ENCODE data around the gene PACSIN1.

The PACSIN1 gene

GRCh38 chr6:34544776-34545471 is 79.0 kb downstream of the PACSIN1 start:
- DNase-seq (ENCODE audit: low spot score), result no peak

- DNase-seq (ENCODE audit: low spot score), result no peak
Measured at GRCh38 chr6:34546551-34547321, 80.9 kb downstream of the PACSIN1 start.

DNA sequence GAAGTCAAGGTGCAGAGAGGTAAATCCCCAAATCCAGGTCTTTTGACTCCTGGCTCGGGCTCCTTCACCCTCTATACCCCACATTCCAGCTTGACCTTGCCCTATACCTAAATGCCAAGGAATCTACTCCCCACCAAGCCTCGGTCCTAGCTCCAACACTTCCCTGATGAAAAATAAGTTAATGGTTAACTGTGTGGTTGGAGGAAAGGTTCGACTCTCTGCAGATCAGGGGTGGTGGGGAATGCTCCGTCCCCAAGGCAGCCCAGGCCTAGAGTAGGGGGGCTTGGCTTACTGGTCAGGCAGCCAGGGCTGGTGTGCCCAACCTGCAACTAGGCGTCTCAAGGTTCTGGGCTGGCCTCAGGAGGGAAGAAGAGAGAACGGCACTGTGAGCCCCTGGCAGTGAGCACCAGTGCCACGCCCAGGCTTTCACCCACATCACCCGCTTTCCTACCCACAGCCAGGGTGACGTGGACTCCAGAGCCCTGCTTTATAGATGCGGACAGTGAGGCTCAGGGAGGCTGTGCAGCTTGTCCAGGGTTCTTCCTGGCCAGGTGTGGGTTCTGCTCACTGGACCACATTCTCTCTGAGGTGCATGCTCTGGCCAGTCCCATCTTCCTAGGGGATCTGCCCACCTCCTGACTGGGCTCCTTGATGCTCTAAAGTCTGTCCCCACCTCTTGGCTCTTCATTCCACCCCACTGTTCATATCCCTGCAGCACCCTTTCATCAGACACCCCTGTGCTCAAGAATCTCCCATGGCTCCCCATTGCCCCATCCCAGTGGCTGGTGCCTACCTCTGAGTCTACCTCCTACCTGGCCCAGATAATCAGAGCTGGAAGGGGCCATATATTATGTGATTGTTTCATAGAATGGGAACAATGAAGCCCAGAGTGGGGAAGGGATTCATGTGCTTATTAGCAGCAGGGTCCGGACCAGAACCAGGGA is 82.1 kb downstream of the PACSIN1 start:
- DNase-seq (ENCODE audit: low spot score), result no peak

GRCh38 chr6:34549026-34549803 is 83.3 kb downstream of the PACSIN1 start:
- no peak for DNase-seq (ENCODE audit: low spot score)

DNA sequence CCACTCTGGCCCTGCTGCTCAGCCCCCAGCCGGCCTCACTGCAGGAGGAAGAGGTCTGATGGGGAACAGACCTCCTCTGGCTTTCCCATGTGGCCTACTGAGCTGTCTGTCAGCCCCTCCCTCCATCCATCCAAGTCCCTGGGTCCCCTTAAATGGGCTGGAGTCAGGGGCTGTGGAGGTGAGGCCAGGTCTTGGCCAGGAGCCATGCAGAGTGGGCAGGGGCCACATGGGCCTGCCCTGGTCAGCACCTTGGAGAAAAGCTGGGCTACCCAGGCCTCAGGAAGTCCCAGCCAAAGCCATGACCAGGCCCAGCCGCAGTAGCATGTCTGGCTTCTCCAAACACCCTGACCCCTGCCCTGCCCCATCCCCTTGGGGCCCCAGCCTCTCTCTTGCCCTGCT is 83.9 kb downstream of the PACSIN1 start:
- no peak for DNase-seq (ENCODE audit: low spot score)

DNA sequence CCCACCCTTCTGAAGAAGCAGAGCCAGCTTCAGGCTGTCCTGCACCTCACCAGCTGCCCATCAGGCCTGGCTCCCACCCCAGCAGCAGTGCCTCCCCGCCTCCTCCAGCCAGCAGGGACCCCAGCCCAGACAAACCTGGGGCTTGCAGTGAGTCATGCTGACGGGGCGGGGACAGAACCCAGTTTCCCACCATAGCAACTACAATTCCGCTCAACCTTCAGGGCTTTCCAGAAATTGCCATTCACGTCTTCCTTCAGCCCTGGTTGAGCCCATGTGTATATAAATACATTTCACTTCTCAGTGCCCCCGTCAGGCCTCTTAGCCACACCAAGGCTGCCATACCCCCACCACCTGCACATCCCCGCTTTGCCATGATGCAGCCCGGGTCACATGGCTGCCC is 85.8 kb downstream of the PACSIN1 start:
- DNase-seq (ENCODE audit: low spot score), result no peak

- no peak for DNase-seq (ENCODE audit: low spot score)
Measured at GRCh38 chr6:34552620-34553019, 86.7 kb downstream of the PACSIN1 start.

DNA sequence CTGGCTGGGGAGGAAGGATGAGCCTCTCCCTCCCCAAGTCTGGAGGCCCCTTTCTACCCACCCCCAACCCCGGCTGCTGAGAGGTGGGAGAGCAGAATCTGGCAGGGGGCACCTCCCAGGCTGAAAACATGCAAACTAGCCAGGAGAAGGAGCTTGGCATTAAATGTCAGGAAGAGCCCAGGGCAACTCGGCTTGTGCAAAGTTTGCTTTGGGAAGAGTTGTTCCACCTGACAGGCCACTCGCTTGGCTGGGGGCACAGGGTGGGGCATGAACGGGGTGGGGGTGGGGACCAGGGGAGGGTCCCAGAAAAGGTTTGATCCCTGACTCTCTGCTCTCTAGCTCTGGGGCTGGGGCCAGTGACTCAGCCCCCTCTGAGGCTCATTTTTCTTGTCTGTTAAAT is 87.3 kb downstream of the PACSIN1 start:
- DNase-seq (ENCODE audit: low spot score), result no peak

GRCh38 chr6:34553750-34554149 is 87.9 kb downstream of the PACSIN1 start:
- no peak for DNase-seq (ENCODE audit: low spot score)

GRCh38 chr6:34554291-34555006 is 88.6 kb downstream of the PACSIN1 start:
- no peak for DNase-seq (ENCODE audit: low spot score)

DNA sequence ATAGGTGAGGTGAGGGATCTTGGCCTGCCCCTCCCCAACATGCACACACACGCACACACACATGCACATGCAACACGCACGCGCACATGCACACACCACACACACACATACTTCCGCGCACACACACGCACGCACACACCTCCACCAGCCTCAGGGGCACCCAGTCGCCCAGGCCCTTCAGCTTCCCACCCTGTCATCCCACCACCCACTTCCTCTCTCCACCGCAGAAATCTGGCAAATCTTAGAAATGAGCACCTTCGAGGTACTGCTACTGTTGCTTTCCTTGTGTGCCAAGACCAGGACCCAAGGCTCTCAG is 89.1 kb downstream of the PACSIN1 start:
- no peak for DNase-seq (ENCODE audit: low spot score)

DNA sequence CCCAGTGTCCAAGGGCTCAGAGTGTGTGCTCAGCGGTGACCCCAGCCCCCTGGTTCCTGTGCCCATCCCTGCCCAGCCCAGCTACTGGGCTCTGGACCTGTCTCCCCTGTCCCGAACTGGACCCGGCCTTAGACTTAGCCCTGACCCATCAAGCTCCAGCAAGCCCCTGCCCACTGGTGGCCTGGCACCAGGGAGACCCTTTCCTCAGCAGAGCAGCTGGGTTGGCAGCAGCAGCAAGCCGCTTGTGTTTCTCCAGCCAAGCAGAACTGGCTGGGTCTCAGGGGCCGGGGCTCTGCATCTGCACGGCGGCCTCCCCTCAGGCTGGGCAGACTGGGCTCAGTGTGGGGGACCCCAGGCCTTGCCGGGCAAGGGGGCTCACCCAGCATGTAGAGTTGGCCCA is 89.5 kb downstream of the PACSIN1 start:
- no peak for DNase-seq (ENCODE audit: low spot score)

- no peak for DNase-seq (ENCODE audit: low spot score)
Measured at GRCh38 chr6:34556031-34556471, 90.2 kb downstream of the PACSIN1 start, which contains the start of gene SPDEF. TSS of gene SPDEF (minus strand) at chr6:34556329. CDS start at chr6:34544455, 11,874 bp downstream.

GRCh38 chr6:34556493-34556892 is 90.6 kb downstream of the PACSIN1 start:
- no peak for DNase-seq (ENCODE audit: low spot score)

GRCh38 chr6:34557228-34557627 is 91.4 kb downstream of the PACSIN1 start:
- no peak for DNase-seq (ENCODE audit: low spot score)

DNA sequence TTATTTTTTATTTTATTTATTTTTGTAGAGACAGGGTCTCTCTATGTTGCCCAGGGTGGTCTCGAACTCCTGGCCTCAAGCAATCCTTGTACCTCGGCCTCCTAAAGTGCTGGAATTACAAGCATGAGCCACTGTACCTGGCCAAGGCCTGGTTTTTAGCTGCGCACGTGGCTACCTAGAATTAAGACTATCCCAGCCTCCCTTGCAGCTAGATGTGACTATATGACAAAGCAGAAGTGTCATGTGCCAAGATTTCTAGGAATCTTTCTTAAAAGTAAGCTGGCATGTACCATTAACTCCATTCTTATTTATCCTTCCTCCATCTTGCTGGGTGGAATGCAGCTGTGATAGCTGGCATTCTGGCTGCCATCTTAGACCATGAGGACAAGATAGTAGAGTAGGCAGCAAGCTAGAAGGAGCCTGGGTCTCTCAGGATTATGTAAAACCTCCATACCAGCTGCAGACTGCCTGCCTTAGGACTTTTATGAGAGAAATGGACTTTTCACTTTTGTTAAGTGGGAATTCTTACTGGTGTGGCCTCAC is 92.4 kb downstream of the PACSIN1 start:
- no peak for DNase-seq (ENCODE audit: low spot score)

DNA sequence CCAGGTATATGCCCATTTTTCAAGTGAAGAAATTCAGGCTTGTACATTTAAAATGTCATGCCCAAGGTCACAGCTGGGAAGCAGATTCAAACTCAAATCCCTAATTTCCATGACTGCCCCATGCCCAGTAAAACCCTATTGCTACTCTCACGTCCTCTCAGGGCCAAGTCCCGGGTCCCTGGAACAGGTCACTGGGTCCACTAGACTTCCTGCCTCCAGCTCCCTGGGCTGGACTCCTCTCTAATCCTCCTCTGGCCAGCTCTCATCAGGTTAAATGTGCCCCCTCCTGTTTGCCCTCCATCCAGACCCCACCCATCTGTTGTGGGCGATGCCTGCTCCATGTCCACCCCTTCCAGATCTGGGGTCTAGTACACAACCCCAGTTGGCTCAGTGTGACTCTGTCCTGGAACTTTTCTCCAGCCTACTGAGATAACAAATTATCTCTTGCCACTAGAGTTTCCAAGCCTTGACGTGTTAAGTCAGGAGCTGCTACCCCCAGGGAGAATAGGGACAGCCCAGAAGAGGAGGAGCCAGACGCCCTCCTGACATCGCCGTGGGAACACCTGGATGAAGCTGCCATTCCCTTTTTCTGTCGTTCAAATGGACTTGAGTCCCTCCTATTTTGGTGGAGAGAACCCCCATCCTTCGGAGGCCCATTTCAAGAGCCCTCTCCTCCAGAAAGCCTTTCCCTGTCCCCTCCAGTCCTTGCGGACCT is 93.9 kb downstream of the PACSIN1 start:
- no peak for DNase-seq (ENCODE audit: low spot score)

GRCh38 chr6:34560366-34561226 is 94.7 kb downstream of the PACSIN1 start:
- DNase-seq (ENCODE audit: low spot score), result no peak

DNA sequence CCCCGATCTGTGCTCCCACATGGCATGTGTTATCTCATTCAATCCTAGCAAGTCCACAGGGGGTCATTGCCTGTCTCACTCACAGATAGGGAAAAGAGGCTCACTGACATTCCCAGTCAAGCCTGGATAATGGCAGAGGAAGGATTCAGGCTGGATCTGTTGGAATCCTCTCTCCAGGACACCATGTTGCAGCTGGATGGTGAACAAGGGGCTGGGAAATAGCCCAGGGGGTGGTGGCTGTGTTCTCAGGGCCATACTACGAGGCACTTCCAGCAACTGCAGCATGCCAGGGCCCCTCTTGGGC is 95.3 kb downstream of the PACSIN1 start:
- DNase-seq (ENCODE audit: low spot score), result no peak

Measured in hematopoietic multipotent progenitor cell treated with erythropoietin and hydrocortisone succinate and interleukin-3 and kit ligand, for 17 days (in vitro differentiated cells).